Right ventricle myocardium inferior (tissue), 1 donor: ENCODE results near the gene STK17A. TPM values are rescaled to one million over a fixed set of nuclear protein-coding genes. Genes with fewer than 3 reads are reported as not detected.
"Not testable (repeated sequence)": the region's sequence is repeated elsewhere in the genome, so short reads cannot be mapped to it uniquely, and the experiment has no call there.

Experiments
- ATAC-seq: fragments of 200-7000 bp; cut with Tn5 transposase; one replicate; pipeline ENCODE4 v1.9.1; 2020; ENCODE audit warnings: mild to moderate bottlenecking, moderate library complexity
- DNase-seq: peaks from one replicate; pipeline ENCODE4 v3.0.0; 2021; ENCODE audit errors: missing footprints
- intact Hi-C: fragments of 100-400 bp; cut with DNase I; formaldehyde crosslinking; loops from one replicate; pipeline ENCODE4 v1.11.0; 2022
- total RNA-seq: library from RNA; stranded (reverse); fragmentation: NEBNext Ultra II Directional; extraction: Animal tissue kit (Norgen Biotek cat#: 25700); gene quantifications from one replicate; pipeline ENCODE4 v1.2.1, GENCODE V29; 2021
- donor health status: DM: no; HTN: yes; CAD: no; lungs with severe emphysema.

STK17A gene
- total RNA-seq, 1 donor from 2014 or later = 28.1 TPM

GRCh38 chr7:43560742-43561330, 22.1 kb upstream of the STK17A start:
- no peak for DNase-seq

DNA sequence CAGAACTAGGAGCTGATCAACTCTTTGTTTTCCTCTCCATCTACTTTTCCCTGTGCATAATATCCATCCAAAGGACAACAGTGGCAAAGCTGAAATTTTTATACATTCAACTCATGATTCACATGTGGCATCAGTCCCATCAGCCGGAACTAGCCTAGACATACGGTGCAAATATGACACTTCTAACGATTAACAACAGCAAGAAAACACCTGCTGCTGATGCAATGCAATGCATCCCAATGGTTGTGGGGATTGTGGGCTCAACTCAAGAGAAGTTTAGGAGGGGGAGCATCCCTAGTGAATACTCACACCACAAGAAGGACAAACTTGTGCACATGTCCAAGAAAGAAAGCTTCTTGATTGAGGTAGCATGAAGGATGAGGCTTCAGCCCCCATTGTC, 20.5 kb upstream of the STK17A start:
- intact Hi-C loops = no loop called here
- no peak for ATAC-seq
- no peak for DNase-seq

More at GRCh38 chr7:43560742-43561330, 22.1 kb upstream of the STK17A start:
- intact Hi-C loops = no loop called here
- ATAC-seq = no peak

- ATAC-seq = no peak
- no peak for DNase-seq
- intact Hi-C loops = no loop called here
Measured at GRCh38 chr7:43565786-43566185, 17.1 kb upstream of the STK17A start.

DNA sequence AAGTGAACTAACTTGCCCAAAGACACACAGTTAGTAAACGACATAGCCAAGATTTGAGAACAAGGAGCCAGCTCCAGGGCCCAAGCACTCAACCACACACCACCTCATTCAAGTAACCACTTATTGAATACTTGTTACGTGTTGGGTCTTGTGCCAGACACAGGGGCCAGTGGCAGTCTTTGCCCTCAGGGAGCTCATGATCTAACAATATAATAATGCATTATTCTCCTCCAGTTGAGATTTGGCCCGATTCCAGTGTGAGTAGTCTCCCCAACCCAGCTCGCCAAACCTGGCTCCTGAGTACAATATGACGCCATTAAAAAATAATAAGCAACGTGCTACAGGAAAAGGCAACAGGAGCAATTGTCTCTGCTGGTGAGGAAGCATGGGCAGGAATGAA, 14.4 kb upstream of the STK17A start:
- intact Hi-C loops = no loop called here
- DNase-seq (no peak), ATAC-seq (no peak)

GRCh38 chr7:43569424-43569823, 13.5 kb upstream of the STK17A start:
- ATAC-seq = no peak
- intact Hi-C loops = no loop called here

DNA sequence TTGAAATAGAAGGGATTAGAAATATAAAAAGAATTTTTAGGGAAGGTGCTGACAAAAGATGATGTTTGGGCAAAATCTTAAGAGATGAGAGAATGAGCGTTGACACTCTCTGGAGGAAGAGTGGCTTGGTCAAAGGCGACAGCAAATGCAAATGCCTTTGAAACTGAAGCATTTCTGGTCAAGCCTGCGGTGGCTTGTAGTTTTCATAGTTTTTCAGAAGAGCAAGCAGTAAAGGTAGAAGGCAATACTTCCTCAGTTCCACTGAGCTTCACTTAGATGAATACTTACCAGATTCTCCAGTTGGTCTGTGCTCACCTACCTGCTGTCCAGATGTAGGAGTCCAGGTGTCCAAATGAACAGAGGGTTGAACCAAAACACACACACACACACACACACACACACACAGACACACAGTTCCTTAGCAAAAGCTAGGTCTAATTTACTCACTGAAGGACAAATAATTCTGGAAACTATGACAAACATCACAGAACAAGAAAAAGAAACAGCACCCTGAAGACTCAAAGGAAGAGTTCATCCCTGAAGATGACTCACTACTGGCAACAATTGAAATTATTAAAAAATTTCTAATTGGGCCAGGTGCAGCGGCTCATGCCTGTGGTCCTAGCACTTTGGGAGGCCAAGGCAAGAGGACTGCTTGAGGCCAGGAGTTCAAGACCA, 12.1 kb upstream of the STK17A start:
- no peak for DNase-seq
- no peak for ATAC-seq
- intact Hi-C loops = no loop called here

More at GRCh38 chr7:43569424-43569823, 13.5 kb upstream of the STK17A start:
- no peak for DNase-seq

GRCh38 chr7:43572516-43573049, 10.3 kb upstream of the STK17A start:
- intact Hi-C loops = no loop called here
- DNase-seq (no peak), ATAC-seq (peak; percentile 52)

DNA sequence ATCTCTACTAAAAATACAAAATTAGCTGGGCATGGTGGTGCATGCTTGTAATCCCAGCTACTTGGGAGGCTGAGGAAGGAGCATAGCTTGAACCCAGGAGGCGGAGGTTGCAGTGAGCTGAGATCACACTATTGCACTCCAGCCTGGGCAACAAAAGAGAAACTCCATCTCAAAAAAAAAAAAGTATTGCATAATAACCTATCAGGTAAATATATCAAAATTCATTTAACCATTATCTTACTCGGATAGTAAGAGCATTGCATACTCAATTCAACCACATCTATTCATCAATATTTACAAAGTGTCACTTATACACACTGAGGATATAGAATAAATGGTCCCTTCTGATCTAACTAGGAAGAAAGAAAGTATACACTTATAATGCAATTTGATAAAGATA, 9.1 kb upstream of the STK17A start:
- DNase-seq, ATAC-seq, intact Hi-C loops: not testable (repeated sequence)

- ATAC-seq (no peak), DNase-seq (no peak)
- intact Hi-C loops = no loop called here
Measured at GRCh38 chr7:43575506-43575905, 7.4 kb upstream of the STK17A start.

DNA sequence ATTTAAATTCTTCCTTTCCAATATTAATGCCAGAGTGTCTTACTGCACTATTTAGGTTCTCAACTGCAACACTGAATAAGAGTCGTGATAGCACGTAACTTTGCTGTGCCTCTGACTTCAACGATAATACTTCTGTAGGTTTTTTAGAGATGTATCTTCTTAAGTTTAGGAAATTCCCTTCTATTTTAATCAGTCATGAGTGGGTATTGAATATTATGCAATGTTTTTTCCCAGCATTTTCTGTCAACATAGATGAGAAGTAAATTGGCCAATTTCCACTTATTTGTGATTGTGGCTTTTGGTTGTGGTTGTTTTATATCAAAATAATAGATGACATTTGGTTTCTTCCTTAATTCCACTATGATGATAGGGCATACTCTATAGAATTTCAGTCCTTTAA, 6.7 kb upstream of the STK17A start:
- ATAC-seq = no peak
- DNase-seq = no peak
- intact Hi-C loops = no loop called here

GRCh38 chr7:43577485-43577951, 5.4 kb upstream of the STK17A start:
- DNase-seq (no peak), ATAC-seq (no peak)
- intact Hi-C loops = no loop called here

DNA sequence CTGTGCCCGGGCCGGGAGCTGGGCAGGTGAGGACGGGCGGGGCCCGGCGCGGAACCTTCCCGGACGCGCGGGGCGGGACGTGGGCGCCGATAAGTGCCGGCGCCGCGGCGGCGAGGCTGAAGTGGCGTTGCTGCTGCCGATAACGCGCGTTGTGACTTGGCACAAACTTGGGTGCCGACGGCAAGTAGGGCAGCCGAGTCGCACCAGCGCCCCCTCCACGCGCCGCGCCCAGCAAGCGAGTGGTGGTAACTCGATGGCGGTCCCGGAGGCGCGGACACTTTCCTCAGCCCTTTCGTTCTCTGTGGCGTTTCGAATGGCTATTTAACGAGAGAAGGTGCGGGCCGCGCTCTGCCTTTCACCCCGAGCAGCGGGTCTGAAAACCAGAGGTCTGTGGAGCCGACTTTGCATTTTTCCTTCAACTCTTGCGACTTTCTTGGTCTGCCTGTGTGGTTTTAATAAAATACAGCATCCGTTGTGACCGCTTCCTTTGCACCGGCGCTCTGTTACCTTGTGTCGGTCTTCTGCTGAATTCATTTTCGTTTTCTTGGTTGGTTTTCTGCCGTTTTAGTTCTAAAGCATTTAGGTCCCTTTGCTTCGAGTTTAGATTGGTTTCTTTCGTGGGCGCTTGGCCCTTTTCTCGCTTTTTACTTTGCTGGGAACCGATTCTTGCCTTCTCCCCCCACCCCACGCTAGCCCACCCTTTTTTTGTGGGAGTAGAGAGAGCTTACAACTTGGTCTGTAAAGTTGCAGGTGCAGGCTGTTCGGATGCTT, 701 bp downstream of the STK17A start:
- ATAC-seq (peak; percentile 62), DNase-seq (peak; percentile 90)
- intact Hi-C loops = loop anchor here (1.0 to 2.0 kb wide), 4 partner anchors 10 to 255 kb away; partner anchors contain the start of gene COA1

DNA sequence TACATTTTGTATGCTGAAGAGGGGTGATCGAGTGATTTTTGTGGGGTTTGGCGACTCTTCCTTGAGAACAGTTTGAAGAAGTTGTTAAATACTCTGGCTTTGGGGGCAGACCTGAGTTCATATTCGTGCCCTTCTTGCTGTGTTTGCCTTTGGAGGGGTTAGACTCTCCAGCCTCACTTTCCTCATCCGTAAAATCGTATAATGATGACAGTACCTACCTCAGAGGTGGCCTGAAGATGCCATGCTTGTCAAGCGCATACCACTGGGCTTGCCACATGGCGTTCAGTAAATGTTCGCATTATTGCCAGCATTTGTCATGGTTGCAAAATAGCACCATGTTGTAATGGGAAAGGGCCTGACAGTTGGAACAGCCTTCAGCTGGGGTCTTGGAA, 1.3 kb downstream of the STK17A start:
- intact Hi-C loops = loop anchor here (1.0 kb wide), 1 partner anchor 9 kb away; no protein-coding TSS in a partner anchor
- ATAC-seq (no peak), DNase-seq (no peak)

DNA sequence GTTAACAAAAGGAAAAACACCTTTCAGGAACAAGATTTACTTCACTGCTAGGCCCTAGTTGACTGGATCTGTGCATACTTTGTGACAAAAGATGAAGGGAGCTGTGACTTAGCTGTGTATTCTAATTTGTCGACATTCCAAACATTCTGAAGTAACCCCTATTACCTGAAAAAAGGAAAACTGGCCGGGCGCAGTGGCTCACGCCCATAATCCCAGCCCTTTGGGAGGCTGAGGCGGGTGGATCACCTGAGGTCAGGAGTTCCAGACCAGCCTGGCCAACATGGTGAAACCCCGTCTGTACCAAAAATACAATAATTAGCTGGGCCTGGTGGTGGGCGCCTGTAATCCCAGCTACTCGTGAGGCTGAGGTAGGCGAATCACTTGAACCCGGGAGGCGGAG, 1.8 kb downstream of the STK17A start:
- not testable (repeated sequence) for ATAC-seq, DNase-seq
- intact Hi-C loops = loop anchor here (1.0 kb wide), 1 partner anchor 9 kb away; no protein-coding TSS in a partner anchor

DNA sequence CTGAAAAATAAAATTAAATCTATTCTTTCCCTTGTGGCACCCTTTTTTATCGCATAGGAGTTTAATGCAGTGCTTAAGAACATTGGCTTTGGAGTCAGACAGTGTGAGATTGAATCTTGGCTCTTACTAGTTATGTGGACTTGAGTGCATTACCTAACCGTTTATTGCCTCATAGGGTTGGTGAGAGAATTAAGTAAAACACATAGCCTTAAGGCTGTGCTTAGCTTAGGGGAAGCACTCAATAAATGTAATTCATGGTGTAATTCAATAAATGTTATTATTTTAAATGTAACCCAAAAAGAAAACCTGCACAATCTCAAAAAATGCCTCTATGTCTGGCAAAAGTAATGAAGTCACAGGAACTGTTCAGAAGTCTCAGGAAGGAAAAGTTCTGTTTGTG, 2.7 kb downstream of the STK17A start:
- intact Hi-C loops = no loop called here
- DNase-seq (no peak), ATAC-seq (no peak)

GRCh38 chr7:43586251-43586900, 3.5 kb downstream of the STK17A start:
- intact Hi-C loops = no loop called here
- ATAC-seq = no peak

GRCh38 chr7:43588477-43589132, 5.7 kb downstream of the STK17A start:
- intact Hi-C loops = no loop called here
- ATAC-seq (no peak), DNase-seq (no peak)

More at GRCh38 chr7:43586251-43586900, 3.5 kb downstream of the STK17A start:
- DNase-seq = no peak

GRCh38 chr7:43589133-43589478, 6.2 kb downstream of the STK17A start:
- intact Hi-C loops = no loop called here
- DNase-seq = no peak
- no peak for ATAC-seq
